Nephron progenitor cell (in vitro differentiated cells): ENCODE measurements around the gene SAA1.

Experiments
- DNase-seq: peaks from one replicate; pipeline ENCODE4 v3.0.0; 2021
- H3K27ac Mint-ChIP-seq: 2 replicates; pipeline ENCODE4 v1.8.0; 2021; ENCODE audit warnings: mild to moderate bottlenecking, moderate library complexity, mixed read lengths
- H3K27me3 Mint-ChIP-seq: 2 replicates; pipeline ENCODE4 v1.8.0; 2021; ENCODE audit warnings: mild to moderate bottlenecking, low read depth, mixed read lengths; ENCODE audit not compliant: poor library complexity
- H3K36me3 Mint-ChIP-seq: 2 replicates; pipeline ENCODE4 v1.8.0; 2021; ENCODE audit warnings: low read depth, mixed read lengths
- H3K4me1 Mint-ChIP-seq: 2 replicates; pipeline ENCODE4 v1.8.0; 2021; ENCODE audit warnings: mixed read lengths
- H3K4me3 Mint-ChIP-seq: 2 replicates; pipeline ENCODE4 v1.8.0; 2021; ENCODE audit warnings: mild to moderate bottlenecking, moderate library complexity, mixed read lengths
- H3K9me3 Mint-ChIP-seq: 2 replicates; pipeline ENCODE4 v1.8.0; 2021; ENCODE audit warnings: mild to moderate bottlenecking, moderate library complexity, mixed read lengths
- TF ChIP-seq, protein P1 (sequence below): fragments of 200-600 bp; sonication (generic); IDR thresholded peaks from 2 replicates; pipeline ENCODE4 v1.5.0; 2021; ENCODE audit warnings: antibody characterized with exemption

SAA1 gene

DNA sequence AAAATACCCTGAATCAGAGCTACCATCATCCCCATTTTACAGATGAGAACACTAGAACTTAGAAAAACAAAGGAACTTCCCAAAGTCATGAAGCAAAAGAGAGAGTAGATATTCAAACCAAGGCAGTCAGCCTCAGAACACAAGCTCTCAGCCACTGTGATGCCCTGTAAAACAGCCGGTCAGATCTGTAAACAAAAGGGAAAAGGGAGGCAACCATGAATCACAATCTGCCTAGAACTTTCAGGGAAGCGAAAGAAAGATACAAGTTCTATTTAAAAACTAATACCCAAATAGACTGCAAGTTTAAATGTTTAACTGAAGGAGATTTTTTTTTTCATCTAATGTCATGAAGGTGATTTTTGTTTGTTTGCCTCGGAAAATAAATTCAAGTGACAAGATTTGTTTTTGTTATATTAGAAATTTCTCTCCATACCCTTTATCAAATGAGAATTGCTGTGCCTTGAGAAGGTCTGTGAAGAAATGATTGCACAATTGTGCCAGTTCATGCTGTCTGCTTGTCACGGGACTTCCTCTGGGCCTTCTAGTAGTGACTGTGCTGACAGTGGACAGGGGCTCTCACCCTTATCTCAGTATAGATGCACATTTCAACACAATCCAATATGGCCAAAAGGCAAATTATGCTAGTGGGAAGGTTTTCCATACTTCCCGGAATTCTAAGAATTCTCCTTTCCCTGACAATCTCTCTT is 11.7 kb downstream of the SAA1 start:
- H3K9me3 Mint-ChIP-seq = no peaks in the 10 kb centered on the region
- peaks cover 55% of the 10 kb centered on the region for H3K36me3 Mint-ChIP-seq
- DNase-seq = no peak
- H3K4me1 Mint-ChIP-seq = no peaks in the 10 kb centered on the region
- no peak overlapping the region for H3K27ac Mint-ChIP-seq
- no peak overlapping the region for H3K4me3 Mint-ChIP-seq
- H3K27me3 Mint-ChIP-seq = peaks cover 1% of the 10 kb centered on the region
- TF ChIP-seq, protein P1, sequence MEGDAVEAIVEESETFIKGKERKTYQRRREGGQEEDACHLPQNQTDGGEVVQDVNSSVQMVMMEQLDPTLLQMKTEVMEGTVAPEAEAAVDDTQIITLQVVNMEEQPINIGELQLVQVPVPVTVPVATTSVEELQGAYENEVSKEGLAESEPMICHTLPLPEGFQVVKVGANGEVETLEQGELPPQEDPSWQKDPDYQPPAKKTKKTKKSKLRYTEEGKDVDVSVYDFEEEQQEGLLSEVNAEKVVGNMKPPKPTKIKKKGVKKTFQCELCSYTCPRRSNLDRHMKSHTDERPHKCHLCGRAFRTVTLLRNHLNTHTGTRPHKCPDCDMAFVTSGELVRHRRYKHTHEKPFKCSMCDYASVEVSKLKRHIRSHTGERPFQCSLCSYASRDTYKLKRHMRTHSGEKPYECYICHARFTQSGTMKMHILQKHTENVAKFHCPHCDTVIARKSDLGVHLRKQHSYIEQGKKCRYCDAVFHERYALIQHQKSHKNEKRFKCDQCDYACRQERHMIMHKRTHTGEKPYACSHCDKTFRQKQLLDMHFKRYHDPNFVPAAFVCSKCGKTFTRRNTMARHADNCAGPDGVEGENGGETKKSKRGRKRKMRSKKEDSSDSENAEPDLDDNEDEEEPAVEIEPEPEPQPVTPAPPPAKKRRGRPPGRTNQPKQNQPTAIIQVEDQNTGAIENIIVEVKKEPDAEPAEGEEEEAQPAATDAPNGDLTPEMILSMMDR = no peak

GRCh38 chr11:18280438-18281045 is 14.5 kb downstream of the SAA1 start:
- Mint-ChIP-seq H3K4me3 (no peak overlapping the region), H3K9me3 (no peaks in the 10 kb centered on the region), H3K36me3 (peaks cover 60% of the 10 kb centered on the region), H3K27me3 (no peaks in the 10 kb centered on the region), H3K4me1 (no peaks in the 10 kb centered on the region), H3K27ac (no peak overlapping the region)
- TF ChIP-seq, protein P1 = no peak
- no peak for DNase-seq

GRCh38 chr11:18282626-18283025 is 16.6 kb downstream of the SAA1 start:
- Mint-ChIP-seq H3K36me3 (peaks cover 57% of the 10 kb centered on the region), H3K4me1 (no peaks in the 10 kb centered on the region), H3K9me3 (no peaks in the 10 kb centered on the region), H3K27ac (no peak overlapping the region), H3K4me3 (no peak overlapping the region), H3K27me3 (no peaks in the 10 kb centered on the region)
- no peak for DNase-seq
- TF ChIP-seq, protein P1 = no peak

GRCh38 chr11:18285841-18286240 is 19.8 kb downstream of the SAA1 start:
- H3K36me3 Mint-ChIP-seq = peaks cover 40% of the 10 kb centered on the region
- H3K9me3 Mint-ChIP-seq = no peaks in the 10 kb centered on the region
- H3K4me1 Mint-ChIP-seq = no peaks in the 10 kb centered on the region
- no peak for DNase-seq
- no peak overlapping the region for H3K27ac Mint-ChIP-seq
- TF ChIP-seq, protein P1 = no peak
- no peaks in the 10 kb centered on the region for H3K27me3 Mint-ChIP-seq
- H3K4me3 Mint-ChIP-seq = no peak overlapping the region

- Mint-ChIP-seq H3K27me3 (no peaks in the 10 kb centered on the region), H3K27ac (peak overlapping the region; percentile 39), H3K36me3 (peaks cover 41% of the 10 kb centered on the region)
These were observed 22.8 kb downstream of the SAA1 start for GRCh38 chr11:18288911-18289310.

More at GRCh38 chr11:18288911-18289310, 22.8 kb downstream of the SAA1 start:
- TF ChIP-seq, protein P1 = no peak
- DNase-seq = no peak
- Mint-ChIP-seq H3K4me1 (no peaks in the 10 kb centered on the region), H3K4me3 (no peak overlapping the region), H3K9me3 (no peaks in the 10 kb centered on the region)
